ENCODE measurements around the gene CHDH. TPM values are rescaled to one million over a fixed set of nuclear protein-coding genes. Genes with fewer than 3 reads are reported as not detected.

CHDH gene
- total and polyA plus RNA-seq, 8 donors, result 9.3 to 28.2 (median 18.5) TPM

GRCh38 chr3:53795176-53795575, 51.0 kb downstream of the CHDH start:
- H3K4me3 ChIP-seq, result no peak overlapping the region
- H3K9me3 ChIP-seq, result no peaks in the 10 kb centered on the region
- FAIRE-seq (no peak), DNase-seq (no peak), ATAC-seq (no peak)
- intact Hi-C loops (cut with DNase I), result no loop called here
- H3K36me3 ChIP-seq, result no peaks in the 10 kb centered on the region
- WGBS, 2 donors, result 43 to 61% methylated on average over 3 of the region's 3 CpGs
- H3K27me3 ChIP-seq, result no peaks in the 10 kb centered on the region
- no peaks in the 10 kb centered on the region for H3K4me1 ChIP-seq
- H3K27ac ChIP-seq, result no peak overlapping the region
- no peak for TF ChIP-seq CTCF (IDR thresholded peaks at IDR 0.05)

GRCh38 chr3:53794597-53794996, 51.6 kb downstream of the CHDH start:
- H3K4me1 ChIP-seq, result no peaks in the 10 kb centered on the region
- no peaks in the 10 kb centered on the region for H3K27me3 ChIP-seq
- no peak overlapping the region for H3K27ac ChIP-seq
- 54% methylated on average over 3 of the region's 3 CpGs for WGBS, 2 donors
- H3K9me3 ChIP-seq, result no peaks in the 10 kb centered on the region
- TF ChIP-seq CTCF (IDR thresholded peaks at IDR 0.05), result no peak
- DNase-seq, result no peak
- H3K4me3 ChIP-seq, result no peak overlapping the region
- ATAC-seq, result no peak
- H3K36me3 ChIP-seq, result no peaks in the 10 kb centered on the region
- intact Hi-C loops (cut with DNase I), result no loop called here
- no peak for FAIRE-seq

GRCh38 chr3:53792866-53793265, 53.4 kb downstream of the CHDH start:
- FAIRE-seq (no peak), DNase-seq (no peak), ATAC-seq (no peak)
- H3K4me1 ChIP-seq, result no peaks in the 10 kb centered on the region
- H3K36me3 ChIP-seq, result no peaks in the 10 kb centered on the region
- 91 to 93% methylated on average over 3 of the region's 3 CpGs for WGBS, 2 donors
- no peak overlapping the region for H3K27ac ChIP-seq
- intact Hi-C loops (cut with DNase I), result no loop called here
- TF ChIP-seq CTCF (IDR thresholded peaks at IDR 0.05), result no peak
- H3K9me3 ChIP-seq, result no peaks in the 10 kb centered on the region
- H3K27me3 ChIP-seq, result no peaks in the 10 kb centered on the region
- H3K4me3 ChIP-seq, result no peak overlapping the region

GRCh38 chr3:53791317-53791716, 54.9 kb downstream of the CHDH start:
- Histone ChIP-seq H3K36me3 (no peaks in the 10 kb centered on the region), H3K4me3 (no peak overlapping the region), H3K9me3 (no peaks in the 10 kb centered on the region), H3K4me1 (no peaks in the 10 kb centered on the region), H3K27me3 (no peaks in the 10 kb centered on the region), H3K27ac (no peak overlapping the region)
- no peak for DNase-seq
- WGBS, 2 donors, result 83 to 89% methylated on average over 7 of the region's 7 CpGs
- no peak for FAIRE-seq
- intact Hi-C loops (cut with DNase I), result no loop called here
- no peak for TF ChIP-seq CTCF (IDR thresholded peaks at IDR 0.05)
- no peak for ATAC-seq

GRCh38 chr3:53790470-53790869, 55.7 kb downstream of the CHDH start:
- 87 to 95% methylated on average over 5 of the region's 5 CpGs for WGBS, 2 donors

More at GRCh38 chr3:53790470-53790869, 55.7 kb downstream of the CHDH start:
- Histone ChIP-seq H3K9me3 (no peaks in the 10 kb centered on the region), H3K27me3 (no peaks in the 10 kb centered on the region), H3K4me3 (no peak overlapping the region), H3K36me3 (no peaks in the 10 kb centered on the region), H3K27ac (no peak overlapping the region), H3K4me1 (no peaks in the 10 kb centered on the region)
- no peak for TF ChIP-seq CTCF (IDR thresholded peaks at IDR 0.05)
- DNase-seq (no peak), FAIRE-seq (no peak), ATAC-seq (no peak)
- intact Hi-C loops (cut with DNase I), result no loop called here
